C4-2B (cell line): ENCODE data around the gene BARHL1.

Source experiments
- ZFX ChIP-seq: fragments of 450-650 bp; IDR thresholded peaks from 2 replicates; pipeline ENCODE4 v1.6.1; 2017
- TF ChIP-seq, protein P1 (sequence below): fragments of 450-650 bp; conservative IDR thresholded peaks from 2 replicates; pipeline ENCODE4 v1.5.1; 2017; ENCODE audit warnings: mild to moderate bottlenecking

DNA sequence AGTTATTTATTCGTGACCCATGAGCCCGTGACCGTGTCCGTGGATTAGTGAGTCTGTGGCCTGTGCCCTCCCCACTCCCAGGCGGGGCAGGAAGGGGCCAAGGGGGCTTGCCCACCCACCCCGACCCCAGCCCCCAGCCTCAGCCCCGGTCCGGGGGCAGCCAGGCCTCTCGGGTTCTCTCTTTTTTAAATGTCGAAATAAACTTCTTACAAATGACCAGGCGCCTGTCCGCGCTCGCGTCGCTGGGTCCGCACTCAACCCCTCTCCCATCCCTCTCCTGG, 7.6 kb downstream of the BARHL1 start:
- TF ChIP-seq, protein P1, sequence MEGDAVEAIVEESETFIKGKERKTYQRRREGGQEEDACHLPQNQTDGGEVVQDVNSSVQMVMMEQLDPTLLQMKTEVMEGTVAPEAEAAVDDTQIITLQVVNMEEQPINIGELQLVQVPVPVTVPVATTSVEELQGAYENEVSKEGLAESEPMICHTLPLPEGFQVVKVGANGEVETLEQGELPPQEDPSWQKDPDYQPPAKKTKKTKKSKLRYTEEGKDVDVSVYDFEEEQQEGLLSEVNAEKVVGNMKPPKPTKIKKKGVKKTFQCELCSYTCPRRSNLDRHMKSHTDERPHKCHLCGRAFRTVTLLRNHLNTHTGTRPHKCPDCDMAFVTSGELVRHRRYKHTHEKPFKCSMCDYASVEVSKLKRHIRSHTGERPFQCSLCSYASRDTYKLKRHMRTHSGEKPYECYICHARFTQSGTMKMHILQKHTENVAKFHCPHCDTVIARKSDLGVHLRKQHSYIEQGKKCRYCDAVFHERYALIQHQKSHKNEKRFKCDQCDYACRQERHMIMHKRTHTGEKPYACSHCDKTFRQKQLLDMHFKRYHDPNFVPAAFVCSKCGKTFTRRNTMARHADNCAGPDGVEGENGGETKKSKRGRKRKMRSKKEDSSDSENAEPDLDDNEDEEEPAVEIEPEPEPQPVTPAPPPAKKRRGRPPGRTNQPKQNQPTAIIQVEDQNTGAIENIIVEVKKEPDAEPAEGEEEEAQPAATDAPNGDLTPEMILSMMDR, result no peak
- no peak for TF ChIP-seq ZFX
